OCI-LY7 (cell line): ENCODE measurements around the gene SMIM9.

Source experiments
- EZH2phosphoT487 ChIP-seq: fragments of 200-600 bp; sonication (generic); IDR thresholded peaks from 2 replicates; pipeline ENCODE4 v1.6.1; 2018; ENCODE audit warnings: low read depth, borderline replicate concordance, mild to moderate bottlenecking, mixed run types, antibody characterized with exemption, low read length, moderate library complexity, mixed read lengths
- TF ChIP-seq, protein P1 (sequence below): fragments of 200-600 bp; sonication (generic); conservative IDR thresholded peaks from 2 replicates; pipeline ENCODE4 v1.5.1; 2014; ENCODE audit warnings: mild to moderate bottlenecking, antibody characterized with exemption, low read length, moderate library complexity, mixed read lengths

- TF ChIP-seq, protein P1, sequence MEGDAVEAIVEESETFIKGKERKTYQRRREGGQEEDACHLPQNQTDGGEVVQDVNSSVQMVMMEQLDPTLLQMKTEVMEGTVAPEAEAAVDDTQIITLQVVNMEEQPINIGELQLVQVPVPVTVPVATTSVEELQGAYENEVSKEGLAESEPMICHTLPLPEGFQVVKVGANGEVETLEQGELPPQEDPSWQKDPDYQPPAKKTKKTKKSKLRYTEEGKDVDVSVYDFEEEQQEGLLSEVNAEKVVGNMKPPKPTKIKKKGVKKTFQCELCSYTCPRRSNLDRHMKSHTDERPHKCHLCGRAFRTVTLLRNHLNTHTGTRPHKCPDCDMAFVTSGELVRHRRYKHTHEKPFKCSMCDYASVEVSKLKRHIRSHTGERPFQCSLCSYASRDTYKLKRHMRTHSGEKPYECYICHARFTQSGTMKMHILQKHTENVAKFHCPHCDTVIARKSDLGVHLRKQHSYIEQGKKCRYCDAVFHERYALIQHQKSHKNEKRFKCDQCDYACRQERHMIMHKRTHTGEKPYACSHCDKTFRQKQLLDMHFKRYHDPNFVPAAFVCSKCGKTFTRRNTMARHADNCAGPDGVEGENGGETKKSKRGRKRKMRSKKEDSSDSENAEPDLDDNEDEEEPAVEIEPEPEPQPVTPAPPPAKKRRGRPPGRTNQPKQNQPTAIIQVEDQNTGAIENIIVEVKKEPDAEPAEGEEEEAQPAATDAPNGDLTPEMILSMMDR = no peak
- TF ChIP-seq EZH2phosphoT487 = no peak
Observed at GRCh38 chrX:154855256-154855655, 20.8 kb upstream of the SMIM9 start.
